ENCODE results near the gene SEBOX.

Gene SEBOX

DNA sequence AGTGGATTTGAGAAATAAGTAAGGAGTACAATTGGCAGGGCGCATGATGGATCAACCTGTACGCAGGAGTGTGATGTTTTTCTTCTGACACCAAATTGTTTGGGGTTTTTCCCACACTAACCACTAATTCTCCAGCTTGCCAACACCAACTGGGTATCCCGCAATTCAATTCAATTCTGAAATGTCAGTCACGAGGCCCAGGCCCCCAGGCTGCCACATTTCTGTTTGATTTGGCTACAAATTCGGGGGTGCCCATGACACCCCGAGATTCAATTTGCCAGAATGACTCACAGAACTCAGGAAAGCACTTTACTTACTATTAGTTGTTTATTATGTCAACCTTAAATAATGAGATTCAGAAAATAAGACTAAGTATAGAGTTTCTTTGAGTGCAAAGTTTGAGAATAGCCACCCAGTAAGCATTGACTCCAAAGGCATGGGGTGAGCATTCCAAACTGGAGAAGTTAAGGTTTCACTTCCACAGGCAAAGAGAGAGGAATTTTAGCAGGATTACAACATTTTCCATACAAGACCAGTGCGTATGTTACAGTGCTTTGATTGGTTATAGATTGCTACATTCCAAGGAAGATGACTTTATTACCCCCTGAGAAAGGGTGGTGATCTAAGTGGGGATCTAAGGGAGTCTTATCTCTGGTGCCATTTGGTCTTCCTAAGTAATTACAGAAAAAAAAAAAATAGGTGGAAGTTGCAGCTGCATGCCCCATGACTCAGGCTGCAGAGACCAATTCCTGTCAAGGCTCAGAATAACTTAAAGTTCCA, 29.5 kb upstream of the SEBOX start:
- DNase-seq (ENCODE audit: low read depth in 3 of 3), result no peak

DNA sequence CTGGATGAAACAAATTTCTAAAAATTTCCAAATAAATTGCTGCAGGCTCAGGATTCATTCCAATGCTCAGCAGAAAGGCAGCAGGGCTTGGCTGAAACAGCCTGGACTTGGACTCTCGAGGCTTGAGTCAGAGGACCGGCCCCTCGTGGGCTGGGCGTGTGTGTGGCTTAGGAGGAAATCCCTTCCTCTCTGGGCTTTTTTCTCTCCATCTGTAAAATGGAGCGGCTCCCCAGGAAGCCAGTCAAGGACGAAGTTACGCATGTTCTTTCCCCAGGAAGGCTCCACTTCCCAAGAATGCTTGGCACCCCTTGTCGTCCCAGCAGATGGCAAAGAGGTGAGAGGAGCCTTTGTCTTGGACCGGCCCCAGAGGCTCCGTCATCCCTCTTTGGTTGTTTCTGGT, 27.5 kb upstream of the SEBOX start:
- no peak for DNase-seq (ENCODE audit: low read depth in 3 of 3)

DNA sequence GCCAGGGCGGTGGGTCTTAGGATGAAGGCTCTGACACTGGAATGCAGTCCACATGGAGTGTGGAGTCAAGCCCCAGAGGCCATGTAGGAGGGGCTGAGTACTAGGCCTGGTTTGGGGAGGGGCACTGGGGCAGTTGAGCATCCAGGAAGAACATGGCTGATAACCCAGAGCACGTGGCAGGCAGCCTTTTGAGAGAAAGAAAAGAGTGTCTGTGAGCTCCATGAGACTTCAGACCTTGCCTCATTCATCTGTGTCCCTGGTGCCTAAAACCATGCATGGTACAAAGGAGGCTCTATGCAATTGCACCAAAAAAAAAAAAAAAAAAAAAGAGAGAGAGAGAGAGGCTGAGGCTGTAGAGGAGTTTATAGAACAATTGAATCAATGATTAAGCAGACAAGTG, 26.4 kb upstream of the SEBOX start:
- no peak for DNase-seq (ENCODE audit: low read depth in 3 of 3)

DNA sequence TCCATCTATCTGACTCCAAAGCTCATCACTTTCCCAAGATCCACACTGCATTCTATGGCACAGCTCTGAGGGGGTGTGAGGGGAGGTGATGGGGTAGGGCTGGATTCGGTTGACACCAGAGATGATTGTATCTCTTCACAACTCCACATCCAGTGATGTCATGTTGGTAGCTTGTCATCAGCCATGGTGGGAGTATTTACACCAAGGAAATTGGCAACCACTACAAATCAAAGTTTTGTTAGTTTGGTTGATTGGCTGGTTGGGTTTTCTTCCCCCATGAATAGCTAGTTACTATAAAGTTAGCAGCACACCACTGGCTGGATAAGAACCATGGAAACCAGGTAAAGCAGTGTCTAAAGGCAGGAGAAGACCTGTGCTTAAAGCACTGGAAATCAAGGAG, 26.0 kb upstream of the SEBOX start:
- no peak for DNase-seq (ENCODE audit: low read depth in 3 of 3)

DNA sequence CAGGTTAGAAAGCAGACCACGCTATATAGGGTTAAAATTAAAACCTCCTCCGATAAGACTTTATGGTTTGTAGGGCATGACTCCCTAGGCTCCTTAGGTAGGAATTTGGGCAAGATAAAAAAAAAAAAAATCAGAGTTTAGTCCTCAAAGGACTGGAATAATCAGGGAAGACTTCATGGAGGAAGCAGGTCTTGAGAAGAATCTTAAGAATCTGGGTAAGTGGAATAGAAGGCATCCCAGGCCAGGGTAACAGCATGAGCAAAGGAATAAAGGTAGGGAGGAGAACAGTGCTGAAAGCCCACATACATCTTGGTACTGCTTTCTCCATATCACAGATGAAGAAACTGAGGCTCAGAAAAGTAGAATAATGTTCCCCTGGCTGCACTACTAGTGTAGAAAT, 25.6 kb upstream of the SEBOX start:
- DNase-seq (ENCODE audit: low read depth in 3 of 3), result no peak

DNA sequence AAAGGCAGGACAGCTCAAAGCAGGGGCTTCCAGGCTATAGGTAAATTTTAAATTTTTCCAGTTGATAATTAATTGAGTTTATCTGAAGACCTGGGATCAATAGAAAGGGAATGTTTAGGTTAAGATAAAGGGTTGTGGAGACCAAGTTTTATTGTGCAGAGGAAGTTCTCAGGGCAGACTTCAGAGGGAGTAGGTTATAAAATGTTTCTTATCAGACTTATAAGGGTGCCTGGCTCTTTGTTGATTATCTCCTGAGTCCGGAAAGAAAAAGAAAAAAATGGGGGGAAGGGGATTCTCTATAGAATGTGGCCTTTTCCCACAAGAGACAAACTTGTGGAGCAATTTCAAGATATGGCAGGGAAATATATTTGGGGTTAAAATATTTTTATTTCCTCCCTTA, 25.1 kb upstream of the SEBOX start:
- no peak for DNase-seq (ENCODE audit: low read depth in 3 of 3)

DNA sequence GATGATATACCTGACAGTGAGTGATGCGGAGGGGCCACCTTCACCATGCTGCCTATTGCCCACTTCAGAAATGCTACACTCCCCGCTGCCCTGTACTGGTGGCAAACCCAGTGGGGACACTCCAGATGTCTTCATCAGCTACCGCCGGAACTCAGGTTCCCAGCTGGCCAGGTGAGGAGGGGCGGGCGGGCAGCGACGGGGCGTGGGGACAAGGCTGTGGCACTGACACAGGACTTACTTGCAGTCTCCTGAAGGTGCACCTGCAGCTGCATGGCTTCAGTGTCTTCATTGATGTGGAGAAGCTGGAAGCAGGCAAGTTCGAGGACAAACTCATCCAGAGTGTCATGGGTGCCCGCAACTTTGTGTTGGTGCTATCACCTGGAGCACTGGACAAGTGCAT, 23.1 kb upstream of the SEBOX start:
- no peak for DNase-seq (ENCODE audit: low read depth in 3 of 3)

DNA sequence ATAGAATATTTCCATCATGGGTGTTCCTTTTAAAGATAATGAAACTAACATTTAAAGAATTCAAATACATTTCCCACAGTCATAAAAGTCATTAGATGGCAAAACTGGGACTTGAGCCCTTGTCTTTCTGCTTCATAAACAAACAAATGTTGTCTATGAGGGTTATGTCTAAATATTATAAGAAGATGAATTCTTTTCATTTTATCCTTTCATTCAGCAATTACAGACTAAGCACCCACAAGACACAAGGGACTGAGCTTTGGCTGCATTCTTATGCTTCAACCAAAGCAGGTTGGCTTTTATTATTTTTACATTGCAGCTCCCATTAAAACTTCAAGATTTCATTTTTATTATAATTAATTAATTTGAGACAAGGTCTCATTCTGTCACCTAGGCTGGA, 21.4 kb upstream of the SEBOX start:
- no peak for DNase-seq (ENCODE audit: low read depth in 3 of 3)

DNA sequence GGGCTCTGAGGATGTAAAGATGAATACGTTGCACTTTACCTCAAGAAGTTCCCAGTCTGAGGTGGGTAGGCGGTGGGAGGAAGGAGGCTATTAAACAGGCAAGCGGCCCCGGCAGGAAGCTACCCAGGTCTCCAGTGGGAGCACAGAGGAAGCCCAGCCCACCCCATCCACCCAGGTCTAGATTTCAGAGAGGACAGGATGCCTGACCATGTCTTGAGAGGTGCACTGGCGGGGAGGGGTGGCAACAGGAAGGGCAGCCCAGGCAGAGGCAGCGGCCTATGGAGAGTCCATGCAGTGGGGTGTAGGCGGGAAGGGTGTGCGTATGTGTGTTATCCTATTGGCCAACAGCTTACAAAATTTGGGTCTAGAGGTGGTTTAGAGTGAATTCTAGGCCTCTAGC, 20.4 kb upstream of the SEBOX start:
- DNase-seq (ENCODE audit: low read depth in 3 of 3), result no peak

DNA sequence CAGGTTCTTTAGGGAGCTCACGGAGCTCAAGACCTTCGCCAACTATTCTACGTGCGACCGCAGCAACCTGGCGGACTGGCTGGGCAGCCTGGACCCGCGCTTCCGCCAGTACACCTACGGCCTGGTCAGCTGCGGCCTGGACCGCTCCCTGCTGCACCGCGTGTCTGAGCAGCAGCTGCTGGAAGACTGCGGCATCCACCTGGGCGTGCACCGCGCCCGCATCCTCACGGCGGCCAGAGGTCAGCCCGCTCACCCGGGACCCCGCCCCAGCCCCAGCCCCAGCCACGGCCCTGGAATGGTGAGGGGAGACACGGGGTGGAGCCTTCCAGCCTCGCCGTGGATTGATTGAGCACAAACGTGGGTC, 20.0 kb upstream of the SEBOX start:
- no peak for DNase-seq (ENCODE audit: low read depth in 3 of 3)

DNA sequence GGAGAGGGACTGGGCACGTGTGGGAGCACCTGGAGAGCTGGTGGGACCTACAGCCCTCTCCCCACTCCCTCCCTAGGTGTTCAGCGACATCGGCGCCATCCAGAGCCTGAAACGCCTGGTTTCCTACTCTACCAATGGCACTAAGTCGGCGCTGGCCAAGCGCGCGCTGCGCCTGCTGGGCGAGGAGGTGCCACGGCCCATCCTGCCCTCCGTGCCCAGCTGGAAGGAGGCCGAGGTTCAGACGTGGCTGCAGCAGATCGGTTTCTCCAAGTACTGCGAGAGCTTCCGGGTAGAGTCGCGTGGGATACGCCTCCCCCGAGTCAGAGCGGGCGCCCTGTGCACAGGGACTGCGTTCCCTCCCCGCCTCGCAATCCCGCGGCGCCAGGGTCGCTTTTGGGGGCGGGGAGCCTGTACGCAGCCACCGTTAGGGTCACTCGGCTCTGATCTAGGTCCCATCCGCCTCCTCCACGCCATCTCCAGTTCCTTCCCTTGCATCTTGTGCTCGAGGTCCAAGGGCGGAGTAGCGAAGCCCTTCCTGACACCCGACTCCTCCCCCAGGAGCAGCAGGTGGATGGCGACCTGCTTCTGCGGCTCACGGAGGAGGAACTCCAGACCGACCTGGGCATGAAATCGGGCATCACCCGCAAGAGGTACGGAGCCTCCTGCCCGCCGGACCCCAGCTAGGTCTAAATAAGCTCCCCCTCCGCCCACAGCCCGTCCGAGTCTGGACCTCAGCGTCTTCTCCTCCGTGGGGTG, 19.5 kb upstream of the SEBOX start:
- peak; percentile 39 to 52 (median 51) for DNase-seq (ENCODE audit: low read depth in 3 of 3)

DNA sequence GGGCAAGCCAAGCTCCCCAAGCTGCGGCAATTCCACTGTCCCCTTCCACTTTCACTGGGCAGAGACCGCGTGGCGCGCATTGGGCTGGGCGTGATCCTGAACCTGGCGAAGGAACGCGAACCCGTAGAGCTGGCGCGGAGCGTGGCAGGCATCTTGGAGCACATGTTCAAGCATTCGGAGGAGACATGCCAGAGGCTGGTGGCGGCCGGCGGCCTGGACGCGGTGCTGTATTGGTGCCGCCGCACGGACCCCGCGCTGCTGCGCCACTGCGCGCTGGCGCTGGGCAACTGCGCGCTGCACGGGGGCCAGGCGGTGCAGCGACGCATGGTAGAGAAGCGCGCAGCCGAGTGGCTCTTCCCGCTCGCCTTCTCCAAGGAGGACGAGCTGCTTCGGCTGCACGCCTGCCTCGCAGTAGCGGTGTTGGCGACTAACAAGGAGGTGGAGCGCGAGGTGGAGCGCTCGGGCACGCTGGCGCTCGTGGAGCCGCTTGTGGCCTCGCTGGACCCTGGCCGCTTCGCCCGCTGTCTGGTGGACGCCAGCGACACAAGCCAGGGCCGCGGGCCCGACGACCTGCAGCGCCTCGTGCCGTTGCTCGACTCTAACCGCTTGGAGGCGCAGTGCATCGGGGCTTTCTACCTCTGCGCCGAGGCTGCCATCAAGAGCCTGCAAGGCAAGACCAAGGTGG, 16.3 kb upstream of the SEBOX start:
- DNase-seq (ENCODE audit: low read depth in 3 of 3), result no peak

DNA sequence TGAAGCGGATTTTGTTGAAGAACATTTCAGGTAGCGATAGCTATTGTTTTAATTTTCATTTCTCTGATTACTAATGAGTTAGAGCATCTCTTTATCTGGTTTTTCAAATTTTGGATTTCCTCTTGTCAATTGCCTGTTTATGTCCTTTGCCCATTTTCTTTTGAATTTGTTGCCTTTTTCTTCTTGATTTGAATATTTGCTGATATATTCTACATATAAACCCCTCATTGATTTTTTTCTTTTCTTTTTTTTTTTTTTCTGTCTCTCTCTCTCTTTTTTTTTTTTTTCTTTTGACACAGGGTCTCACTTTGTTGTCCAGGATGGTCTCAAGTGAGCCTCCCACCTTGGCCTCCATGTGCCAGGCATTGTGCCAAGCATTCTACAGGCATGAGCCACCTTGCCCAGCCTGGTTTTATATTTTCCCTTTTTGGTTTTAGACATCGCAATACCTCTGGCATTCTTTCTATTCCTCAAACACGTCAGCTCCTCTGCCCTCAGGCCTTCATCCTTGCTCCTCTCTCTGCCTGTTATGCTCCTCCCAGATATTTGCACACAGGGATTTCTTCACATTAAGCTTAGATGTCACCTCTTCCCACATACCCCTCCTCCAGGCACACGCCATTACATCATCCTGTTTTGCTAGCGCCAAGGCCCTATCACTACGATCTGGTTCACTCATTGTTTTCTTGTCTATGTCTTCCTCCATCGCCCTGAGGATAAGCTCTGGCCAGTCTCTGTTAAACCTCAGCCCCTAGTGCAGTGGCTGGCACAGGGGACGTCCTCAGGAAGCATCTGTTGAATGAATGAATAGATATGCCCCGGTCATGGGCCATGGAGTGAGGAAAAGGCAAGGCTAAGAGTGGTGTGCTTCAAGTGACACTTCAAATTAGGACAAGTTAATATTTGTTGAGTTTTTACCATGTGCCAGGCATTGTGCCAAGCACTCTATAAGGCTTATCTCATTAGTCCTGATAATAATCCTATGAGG, 15.1 kb upstream of the SEBOX start:
- DNase-seq (ENCODE audit: low read depth in 3 of 3), result no peak

DNA sequence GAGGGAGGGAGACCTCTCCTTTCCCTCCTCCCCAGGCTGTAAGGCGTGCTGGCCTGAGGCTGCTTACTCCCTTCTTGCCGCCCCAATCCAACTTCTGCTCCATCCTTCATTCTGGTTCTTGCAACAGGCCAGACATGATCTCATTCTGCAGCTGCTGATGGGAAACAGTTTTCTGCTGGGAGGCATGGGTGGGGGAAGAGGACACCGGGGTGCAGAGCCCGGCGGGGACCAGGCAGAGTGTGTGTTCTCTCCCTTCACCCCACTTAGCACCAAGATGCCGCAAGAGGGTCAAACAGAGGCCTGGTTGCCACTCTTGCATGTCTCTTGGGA, 7.9 kb upstream of the SEBOX start:
- no peak for DNase-seq (ENCODE audit: low read depth in 3 of 3)

DNA sequence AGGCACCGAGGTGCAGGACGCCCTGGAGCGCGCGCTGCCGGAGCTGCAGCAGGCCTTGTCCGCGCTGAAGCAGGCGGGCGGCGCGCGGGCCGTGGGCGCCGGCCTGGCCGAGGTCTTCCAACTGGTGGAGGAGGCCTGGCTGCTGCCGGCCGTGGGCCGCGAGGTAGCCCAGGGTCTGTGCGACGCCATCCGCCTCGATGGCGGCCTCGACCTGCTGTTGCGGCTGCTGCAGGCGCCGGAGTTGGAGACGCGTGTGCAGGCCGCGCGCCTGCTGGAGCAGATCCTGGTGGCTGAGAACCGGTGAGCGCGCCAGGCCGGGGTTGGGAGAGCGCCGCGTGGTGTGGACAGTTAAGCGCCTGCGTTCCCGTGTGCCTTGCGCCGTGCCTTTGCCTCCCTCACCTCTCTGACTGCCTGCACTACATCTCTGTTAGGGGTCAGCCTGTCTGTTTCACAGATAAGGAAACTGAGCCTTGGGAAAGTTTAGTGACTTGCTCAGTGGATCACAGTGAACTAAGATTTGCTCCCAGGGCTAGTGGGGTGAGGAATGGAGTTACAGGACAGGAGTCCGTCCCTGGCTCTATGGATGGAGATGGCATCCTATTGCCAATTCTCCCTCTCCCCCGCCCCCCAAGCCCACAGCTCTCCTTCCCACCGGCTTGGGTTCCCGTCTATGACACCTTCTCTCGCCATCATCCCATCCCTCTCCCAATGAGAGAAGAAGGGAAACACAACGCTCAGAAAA, 7.4 kb upstream of the SEBOX start:
- DNase-seq (ENCODE audit: low read depth in 3 of 3), result no peak

DNA sequence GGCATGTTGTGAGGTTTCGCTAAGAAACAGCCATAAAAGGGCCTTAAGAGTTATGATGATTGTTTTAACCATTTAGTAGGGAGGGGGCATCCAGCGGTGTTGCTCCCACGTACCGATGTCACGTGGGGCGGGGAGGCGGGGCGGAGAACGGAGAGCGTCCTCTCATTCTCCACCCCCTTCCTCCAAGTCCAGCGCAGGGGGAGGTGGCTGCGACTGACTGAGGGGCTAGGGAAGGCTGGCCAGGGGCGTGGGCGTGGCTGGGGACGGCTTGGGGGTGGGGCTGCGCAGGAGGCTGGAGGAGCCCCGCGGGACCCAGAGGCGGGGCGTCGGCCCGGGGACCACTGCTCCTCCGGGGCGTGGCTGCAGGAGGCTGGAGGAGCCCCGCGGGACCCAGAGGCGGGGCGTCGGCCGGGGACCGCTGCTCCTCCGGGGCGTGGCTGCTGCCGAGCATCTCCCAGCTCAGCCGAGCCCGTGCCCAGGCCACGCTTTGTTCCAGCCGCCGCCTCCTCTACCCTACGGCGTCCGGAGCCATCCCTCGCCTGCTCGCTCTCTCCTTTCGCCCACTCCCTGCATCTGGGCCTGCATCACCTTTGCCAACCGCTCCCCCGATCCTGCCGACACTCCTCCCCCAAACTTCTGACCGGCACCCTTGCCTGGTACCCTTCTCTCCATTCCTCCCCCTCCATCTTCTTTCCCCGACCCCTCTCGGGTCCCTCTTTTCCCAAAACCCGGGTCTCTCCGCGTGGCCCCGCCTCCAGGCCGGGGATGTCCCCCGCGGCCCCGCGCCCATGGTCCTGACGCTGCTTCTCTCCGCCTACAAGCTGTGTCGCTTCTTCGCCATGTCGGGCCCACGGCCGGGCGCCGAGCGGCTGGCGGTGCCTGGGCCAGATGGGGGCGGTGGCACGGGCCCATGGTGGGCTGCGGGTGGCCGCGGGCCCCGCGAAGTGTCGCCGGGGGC, 6.5 kb upstream of the SEBOX start, which contains the start of gene SARM1:
TSS of gene SARM1 (plus strand) at position 450 of the 958 bp plus-strand sequence. CDS start at position 789, 339 bp downstream.
- peak; percentile 70 to 91 (median 83) for DNase-seq (ENCODE audit: low read depth in 3 of 3)

DNA sequence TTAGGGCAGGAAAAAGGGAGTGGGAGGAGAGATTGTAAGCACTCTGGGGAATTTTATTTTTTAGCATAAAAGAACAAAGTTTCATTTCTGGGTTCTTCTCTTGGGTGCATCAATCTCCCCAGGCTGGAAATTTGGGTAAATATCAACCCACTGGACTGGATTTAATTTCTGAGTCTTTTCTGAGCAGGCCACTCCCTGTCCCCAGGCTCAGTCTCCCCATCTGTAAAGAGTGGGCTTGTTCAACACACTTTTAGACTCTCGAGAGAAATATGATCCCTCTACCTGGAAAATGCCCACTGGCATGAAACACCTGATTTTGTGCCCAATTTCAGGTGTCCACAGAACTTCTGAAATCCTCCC, 5.7 kb upstream of the SEBOX start:
- no peak for DNase-seq (ENCODE audit: low read depth in 3 of 3)

DNA sequence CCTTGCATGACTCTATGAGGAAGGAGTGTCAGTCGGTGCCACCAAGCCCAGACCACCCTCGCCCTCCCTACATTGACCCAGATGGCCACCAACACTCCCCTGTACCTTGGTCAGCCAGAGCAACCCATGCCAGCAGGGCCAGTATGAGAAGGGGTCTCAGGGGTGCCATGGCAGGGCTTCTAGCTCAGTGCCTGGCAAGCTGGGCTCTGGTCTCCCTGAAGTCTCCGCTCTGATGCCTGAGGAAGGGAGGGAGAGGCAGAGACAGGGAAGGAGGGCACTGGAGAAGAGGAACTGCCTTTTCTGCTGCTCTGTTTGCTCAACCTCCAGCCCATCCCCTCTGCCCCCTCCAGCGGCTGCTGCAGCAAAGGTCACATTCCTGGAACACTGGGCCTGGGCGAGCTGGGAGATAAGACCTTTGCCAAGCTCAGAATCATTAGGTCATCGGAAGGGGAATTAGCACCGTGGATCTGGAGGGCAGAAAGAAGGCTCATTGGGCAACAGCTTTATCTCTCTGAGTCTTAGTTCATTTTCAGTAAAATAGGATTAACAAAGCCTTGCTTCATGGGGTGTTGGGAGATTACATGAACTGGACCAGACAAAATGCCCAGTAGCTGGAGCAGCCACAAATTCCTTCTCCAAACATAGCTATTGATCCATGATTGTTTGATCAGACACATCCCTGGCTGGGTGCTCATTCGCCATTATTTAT, 5.2 kb upstream of the SEBOX start, which contains the start of gene VTN:
TSS of gene VTN (minus strand) at position 273 of the 709 bp plus-strand sequence. CDS start at position 169, 104 bp downstream.
- no peak for DNase-seq (ENCODE audit: low read depth in 3 of 3)

DNA sequence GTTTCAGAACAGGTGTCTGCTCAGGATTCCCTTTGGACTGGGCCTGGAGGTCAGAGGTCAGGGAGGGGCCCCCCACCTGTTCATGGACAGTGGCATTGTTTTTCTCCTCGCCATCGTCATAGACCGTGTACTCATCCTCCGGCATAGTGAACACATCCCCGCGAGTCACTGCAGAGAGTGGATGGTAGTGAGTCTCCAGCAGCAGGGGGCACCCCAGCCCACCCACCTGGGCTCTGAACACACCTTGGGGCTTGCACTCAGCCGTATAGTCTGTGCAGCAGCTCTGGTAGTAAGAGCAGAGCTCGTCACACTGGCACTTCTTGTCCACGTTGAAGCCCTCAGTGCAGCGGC, 4.7 kb upstream of the SEBOX start:
- DNase-seq (ENCODE audit: low read depth in 3 of 3), result no peak

Data from stimulated activated CD4-positive, alpha-beta T cell treated with anti-CD3 and anti-CD28 coated beads, TNF-alpha, amount 100 ng/mL, for 48 hours (primary cell).